ENCODE data around the gene NTN5. TPM values are rescaled to one million over a fixed set of nuclear protein-coding genes. Genes with fewer than 3 reads are reported as not detected.
A peak's percentile ranks its signal among the peaks of the same experiment; 100 is the strongest.
"Not testable (repeated sequence)": the region's sequence is repeated elsewhere in the genome, so short reads cannot be mapped to it uniquely, and the experiment has no call there.

NTN5 gene
- total RNA-seq, 3 donors from 2014 or later (not counting 1 experiment from before 2014, with no cell fraction given), result 1.3 to 3.4 (median 2.1) TPM

GRCh38 chr19:48633148-48634035 lies 39.4 kb downstream of the NTN5 start:
- Histone ChIP-seq H3K27ac (ENCODE audit: low read length) (peak overlapping the region; percentile 64), H3K9me3 (ENCODE audit: control insufficient read depth, insufficient read depth, low read length) (no peaks in the 10 kb centered on the region), H3K4me1 (ENCODE audit: control insufficient read depth, insufficient read depth, low read length) (peaks cover 66% of the 10 kb centered on the region), H3K4me3 (ENCODE audit: low read length) (no peak overlapping the region), H3K36me3 (ENCODE audit: control insufficient read depth, insufficient read depth, low read length) (peaks cover 37% of the 10 kb centered on the region), H3K27me3 (ENCODE audit: control insufficient read depth, insufficient read depth, low read length) (no peaks in the 10 kb centered on the region)
- ATAC-seq, result no peak
- Mint-ChIP-seq H3K36me3 (no peaks in the 10 kb centered on the region), H3K27me3 (ENCODE audit: low read depth in 2 of 2) (no peaks in the 10 kb centered on the region), H3K27ac (peak overlapping the region; percentile 85 to 99), H3K9me3 (peaks cover 0 to under 1% of the 10 kb centered on the region in 2 donors), H3K4me3 (peak overlapping the region; percentile 86), H3K4me1 (peaks cover 29 to 41% of the 10 kb centered on the region in 2 donors)
- peak in 1 of 2 donors; percentile 13 for DNase-seq
- intact Hi-C loops (cut with micrococcal nuclease), result loop anchor here (10.0 kb wide), 2 partner anchors 241 to 361 kb away; partner anchors contain the start of genes GYS1, PPP1R15A and RUVBL2
- WGBS (ENCODE audit: insufficient coverage), result 90% methylated on average over 21 of the region's 22 CpGs
- TF ChIP-seq CTCF (IDR thresholded peaks at IDR 0.05), result no peak

GRCh38 chr19:48632692-48633147 lies 40.1 kb downstream of the NTN5 start:
- intact Hi-C loops (cut with micrococcal nuclease), result loop anchor here (10.0 kb wide), 2 partner anchors 242 to 362 kb away; partner anchors contain the start of genes GYS1, PPP1R15A and RUVBL2
- Mint-ChIP-seq H3K27ac (no peak overlapping the region), H3K36me3 (no peaks in the 10 kb centered on the region), H3K4me3 (no peak overlapping the region), H3K27me3 (ENCODE audit: low read depth in 2 of 2) (no peaks in the 10 kb centered on the region), H3K4me1 (peaks cover 22 to 36% of the 10 kb centered on the region in 2 donors), H3K9me3 (no peaks in the 10 kb centered on the region)
- H3K4me3 ChIP-seq (ENCODE audit: low read length), result no peak overlapping the region
- H3K27ac ChIP-seq (ENCODE audit: low read length), result no peak overlapping the region
- DNase-seq (no peak), ATAC-seq (no peak)
- peaks cover 68% of the 10 kb centered on the region for H3K4me1 ChIP-seq (ENCODE audit: control insufficient read depth, insufficient read depth, low read length)
- no peaks in the 10 kb centered on the region for H3K9me3 ChIP-seq (ENCODE audit: control insufficient read depth, insufficient read depth, low read length)
- TF ChIP-seq CTCF (IDR thresholded peaks at IDR 0.05), result no peak
- no peaks in the 10 kb centered on the region for H3K27me3 ChIP-seq (ENCODE audit: control insufficient read depth, insufficient read depth, low read length)
- peaks cover 39% of the 10 kb centered on the region for H3K36me3 ChIP-seq (ENCODE audit: control insufficient read depth, insufficient read depth, low read length)

- H3K4me3 ChIP-seq (ENCODE audit: low read length); ATAC-seq; H3K27me3 ChIP-seq (ENCODE audit: control insufficient read depth, insufficient read depth, low read length); DNase-seq; H3K4me3 Mint-ChIP-seq; H3K27me3 Mint-ChIP-seq (ENCODE audit: low read depth in 2 of 2); H3K9me3 Mint-ChIP-seq; H3K36me3 Mint-ChIP-seq; H3K9me3 ChIP-seq (ENCODE audit: control insufficient read depth, insufficient read depth, low read length); H3K27ac Mint-ChIP-seq; H3K27ac ChIP-seq (ENCODE audit: low read length): not testable (repeated sequence)
- peaks cover 39% of the 10 kb centered on the region for H3K36me3 ChIP-seq (ENCODE audit: control insufficient read depth, insufficient read depth, low read length)
- H3K4me1 Mint-ChIP-seq, result peaks cover 22 to 37% of the 10 kb centered on the region in 2 donors
- H3K4me1 ChIP-seq (ENCODE audit: control insufficient read depth, insufficient read depth, low read length), result peaks cover 72% of the 10 kb centered on the region
- 92% methylated on average over 11 of the region's 11 CpGs for WGBS (ENCODE audit: insufficient coverage)
- intact Hi-C loops (cut with micrococcal nuclease), result loop anchor here (10.0 kb wide), 2 partner anchors 243 to 363 kb away; partner anchors contain the start of genes GYS1, PPP1R15A and RUVBL2
Observed at GRCh38 chr19:48632286-48632685, 40.5 kb downstream of the NTN5 start.

- intact Hi-C loops (cut with micrococcal nuclease), result loop anchor here (10.0 kb wide), 2 partner anchors 244 to 364 kb away; partner anchors contain the start of genes GYS1, PPP1R15A and RUVBL2
- no peak for DNase-seq
Observed at GRCh38 chr19:48631225-48631624, 41.6 kb downstream of the NTN5 start.

More at GRCh38 chr19:48631225-48631624, 41.6 kb downstream of the NTN5 start:
- H3K4me3 ChIP-seq (ENCODE audit: low read length), result no peak overlapping the region
- TF ChIP-seq CTCF (IDR thresholded peaks at IDR 0.05), result no peak
- no peak for ATAC-seq
- no peak overlapping the region for H3K27ac Mint-ChIP-seq
- H3K4me1 ChIP-seq (ENCODE audit: control insufficient read depth, insufficient read depth, low read length), result peaks cover 83% of the 10 kb centered on the region
- H3K27me3 ChIP-seq (ENCODE audit: control insufficient read depth, insufficient read depth, low read length), result no peaks in the 10 kb centered on the region
- no peaks in the 10 kb centered on the region for H3K9me3 Mint-ChIP-seq
- peaks cover 39% of the 10 kb centered on the region for H3K36me3 ChIP-seq (ENCODE audit: control insufficient read depth, insufficient read depth, low read length)
- no peaks in the 10 kb centered on the region for H3K27me3 Mint-ChIP-seq (ENCODE audit: low read depth in 2 of 2)
- no peak overlapping the region for H3K4me3 Mint-ChIP-seq
- 79% methylated on average over 3 of the region's 3 CpGs for WGBS (ENCODE audit: insufficient coverage)
- H3K4me1 Mint-ChIP-seq, result peaks cover 26 to 39% of the 10 kb centered on the region in 2 donors
- no peak overlapping the region for H3K27ac ChIP-seq (ENCODE audit: low read length)
- H3K36me3 Mint-ChIP-seq, result no peaks in the 10 kb centered on the region
- no peaks in the 10 kb centered on the region for H3K9me3 ChIP-seq (ENCODE audit: control insufficient read depth, insufficient read depth, low read length)
